Left lung (tissue), 14 donors: ENCODE data around the gene NDST3. TPM values are rescaled to one million over a fixed set of nuclear protein-coding genes. Genes with fewer than 3 reads are reported as not detected.

ENCODE experiments used
- ATAC-seq: fragments of 200-7000 bp; cut with Tn5 transposase; one replicate; pipeline ENCODE4 v1.9.1; 2020; ENCODE audit warnings: moderate library complexity
- DNase-seq, 4 donors: peaks; one replicate each; pipeline ENCODE4 v3.0.0-alpha.2; 2013 to 2020
- H3K27ac ChIP-seq, 2 donors: fragments of 200-600 bp; sonication (generic) in 1 of 2; one replicate each; pipeline versions ENCODE4 v1.5.0 to v1.8.0; 2020 to 2021
- H3K27me3 ChIP-seq, 2 donors: fragments of 200-600 bp; sonication (generic) in 1 of 2; one replicate each; pipeline versions ENCODE4 v1.5.0 to v1.8.0; 2020 to 2021
- H3K36me3 ChIP-seq, 2 donors: fragments of 200-600 bp; sonication (generic) in 1 of 2; one replicate each; pipeline versions ENCODE4 v1.5.0 to v1.8.0; 2020 to 2021
- H3K4me1 ChIP-seq, 2 donors: fragments of 200-600 bp; one replicate each; pipeline ENCODE4 v1.8.0; 2021
- H3K4me3 ChIP-seq, 2 donors: fragments of 200-600 bp; sonication (generic) in 1 of 2; one replicate each; pipeline versions ENCODE4 v1.5.0 to v1.8.0; 2020 to 2021; ENCODE audit warnings: mild to moderate bottlenecking in 1 of 2
- H3K9me3 ChIP-seq, 2 donors: fragments of 200-600 bp; sonication (generic) in 1 of 2; one replicate each; pipeline versions ENCODE4 v1.5.0 to v1.8.0; 2020 to 2021
- intact Hi-C, 2 donors: fragments of 100-400 bp; cut with DNase I; formaldehyde crosslinking; loops; one replicate each; pipeline versions ENCODE4 v1.11.2 to v1.14.2; 2022
- long read RNA-seq, 12 donors: library from polyadenylated mRNA in 2 of 12; unstranded in 2 of 12; transcript quantifications; one replicate each; pipeline ENCODE4 v2.0.0 and lab custom pipeline, GENCODE V29; 2019 to 2026
- polyA plus RNA-seq, 6 donors: library from polyadenylated mRNA; unstranded; fragments of 120-200 nt; gene quantifications; one replicate each; pipeline ENCODE4 v1.2.1, GENCODE V29; 2013; ENCODE audit not compliant: insufficient read length in 6 of 6
- total RNA-seq, 2 donors: library from RNA; stranded (reverse); fragmentation: NEBNext Ultra II Directional; extraction: Animal tissue kit (Norgen Biotek cat#: 25700); gene quantifications; one replicate each; pipeline ENCODE4 v1.2.1, GENCODE V29; 2021
- TF ChIP-seq, protein P1 (sequence below), 2 donors: fragments of 200-600 bp; sonication (generic) in 1 of 2; IDR thresholded peaks; one replicate each; pipeline versions ENCODE4 v1.5.0 to v1.8.0; 2021; ENCODE audit warnings: antibody characterized with exemption in 2 of 2
- donor health status: DM: no; HTN: yes; CAD: no.
- donor health status: DM: no; HTN: no; CAD: no.

The NDST3 gene
- total RNA-seq = under 1 TPM; 0.05 to 0.20 TPM
- 1 to 10 TPM; 1.3 to 2.0 (median 1.6) TPM for polyA plus RNA-seq
- long read RNA-seq, donor 1 = 0 reads
- long read RNA-seq, donor 2, partial matches to known transcripts = 0 of 1 reads
- long read RNA-seq, donor 2, other reads (novel, unspliced or antisense) = 0 of 1 reads
- long read RNA-seq, donor 3, partial matches to known transcripts = 0 of 1 reads
- long read RNA-seq, donor 3, other reads (novel, unspliced or antisense) = 0 of 1 reads
- long read RNA-seq, donor 4 = 0 reads
- long read RNA-seq, donor 5 = 0 reads
- long read RNA-seq, donor 6 = 0 reads
- long read RNA-seq, donor 7 = 0 reads
- long read RNA-seq, donor 8 = 0 reads
- long read RNA-seq, donor 9 = 0 reads
- long read RNA-seq, donor 10 = 0 reads
- long read RNA-seq, donor 11, partial matches to known transcripts = 6 of 7 reads
- long read RNA-seq, donor 11, other reads (novel, unspliced or antisense) = 0 of 7 reads
- long read RNA-seq, donor 12 = 0 reads

DNA sequence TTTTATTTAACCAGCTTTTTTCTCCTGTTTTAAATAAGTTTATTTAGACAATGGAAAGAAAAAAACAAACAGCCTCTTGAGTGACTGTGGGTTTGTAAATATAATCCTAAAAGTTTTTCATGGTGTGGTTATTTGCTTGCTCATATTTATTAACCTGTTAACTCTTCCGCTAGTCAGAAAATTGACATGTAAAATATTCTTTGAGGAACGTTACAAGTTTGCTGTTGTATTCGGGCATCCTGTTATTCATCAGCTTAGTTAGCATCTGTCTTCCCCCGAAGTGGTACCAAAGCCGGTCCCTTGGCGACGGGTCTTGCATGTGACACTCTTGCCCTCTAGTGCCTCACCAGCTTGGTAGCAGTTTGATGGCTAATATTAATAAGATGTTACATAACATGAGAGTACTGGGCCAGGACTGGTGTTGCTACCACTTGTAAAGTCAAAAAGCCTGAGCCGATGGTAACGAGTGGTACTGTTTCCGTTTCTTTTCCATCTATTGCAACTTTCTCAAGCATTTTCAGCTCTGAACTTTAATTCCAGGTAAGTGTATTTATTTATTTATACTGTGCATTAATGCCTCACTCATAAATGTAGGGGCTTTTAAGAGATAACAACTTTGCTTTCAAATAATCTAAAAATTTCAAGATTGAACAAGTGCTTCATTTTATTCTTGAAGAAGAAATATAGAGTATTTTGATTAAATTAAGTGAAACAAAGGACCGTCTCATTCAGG, at the start of gene NDST3:
NDST3 (plus strand) TSS at position 434 of the 733 bp plus-strand sequence. CDS start 19,425 bp downstream, outside the sequence.
- Histone ChIP-seq H3K4me1 (peaks cover 0 to 11% of the 10 kb centered on the region in 2 donors), H3K27me3 (peaks cover 18 to 70% of the 10 kb centered on the region in 2 donors), H3K4me3 (peak within 1 kb of the TSS; percentile 27 to 34), H3K27ac (no peak within 1 kb of the TSS), H3K36me3 (no peaks in the 10 kb centered on the region), H3K9me3 (no peaks in the 10 kb centered on the region)
- intact Hi-C loops = no loop called here
- ATAC-seq (peak; percentile 91), DNase-seq (peak; percentile 39 to 76 (median 66))
- TF ChIP-seq, protein P1, sequence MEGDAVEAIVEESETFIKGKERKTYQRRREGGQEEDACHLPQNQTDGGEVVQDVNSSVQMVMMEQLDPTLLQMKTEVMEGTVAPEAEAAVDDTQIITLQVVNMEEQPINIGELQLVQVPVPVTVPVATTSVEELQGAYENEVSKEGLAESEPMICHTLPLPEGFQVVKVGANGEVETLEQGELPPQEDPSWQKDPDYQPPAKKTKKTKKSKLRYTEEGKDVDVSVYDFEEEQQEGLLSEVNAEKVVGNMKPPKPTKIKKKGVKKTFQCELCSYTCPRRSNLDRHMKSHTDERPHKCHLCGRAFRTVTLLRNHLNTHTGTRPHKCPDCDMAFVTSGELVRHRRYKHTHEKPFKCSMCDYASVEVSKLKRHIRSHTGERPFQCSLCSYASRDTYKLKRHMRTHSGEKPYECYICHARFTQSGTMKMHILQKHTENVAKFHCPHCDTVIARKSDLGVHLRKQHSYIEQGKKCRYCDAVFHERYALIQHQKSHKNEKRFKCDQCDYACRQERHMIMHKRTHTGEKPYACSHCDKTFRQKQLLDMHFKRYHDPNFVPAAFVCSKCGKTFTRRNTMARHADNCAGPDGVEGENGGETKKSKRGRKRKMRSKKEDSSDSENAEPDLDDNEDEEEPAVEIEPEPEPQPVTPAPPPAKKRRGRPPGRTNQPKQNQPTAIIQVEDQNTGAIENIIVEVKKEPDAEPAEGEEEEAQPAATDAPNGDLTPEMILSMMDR (IDR thresholded peaks at IDR 0.05) = no peak

DNA sequence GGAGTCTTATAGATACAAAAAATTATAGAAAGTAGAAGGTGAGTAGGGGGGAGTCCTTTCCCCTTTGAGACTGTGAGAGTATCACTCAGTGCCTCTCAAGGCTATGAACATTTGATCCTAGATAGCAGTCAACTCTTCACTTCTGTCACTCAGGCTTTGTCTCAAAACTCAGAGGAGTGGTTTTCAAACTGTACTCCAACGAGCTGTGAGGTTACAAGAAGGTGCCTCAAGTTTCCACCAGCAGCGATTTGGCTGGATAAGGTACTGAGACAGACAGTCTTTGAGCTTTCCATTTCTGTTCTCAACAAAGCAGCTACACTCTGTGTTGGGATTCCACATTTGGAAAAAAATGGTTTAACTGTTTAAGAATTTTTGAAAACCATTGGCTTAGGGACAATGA, 48.0 kb upstream of the NDST3 start:
- Histone ChIP-seq H3K4me3 (no peak overlapping the region), H3K4me1 (no peaks in the 10 kb centered on the region), H3K36me3 (no peaks in the 10 kb centered on the region), H3K9me3 (no peaks in the 10 kb centered on the region), H3K27ac (no peak overlapping the region), H3K27me3 (no peaks in the 10 kb centered on the region)
- TF ChIP-seq, protein P1 (IDR thresholded peaks at IDR 0.05) = no peak
- DNase-seq (no peak), ATAC-seq (no peak)
- intact Hi-C loops = no loop called here

DNA sequence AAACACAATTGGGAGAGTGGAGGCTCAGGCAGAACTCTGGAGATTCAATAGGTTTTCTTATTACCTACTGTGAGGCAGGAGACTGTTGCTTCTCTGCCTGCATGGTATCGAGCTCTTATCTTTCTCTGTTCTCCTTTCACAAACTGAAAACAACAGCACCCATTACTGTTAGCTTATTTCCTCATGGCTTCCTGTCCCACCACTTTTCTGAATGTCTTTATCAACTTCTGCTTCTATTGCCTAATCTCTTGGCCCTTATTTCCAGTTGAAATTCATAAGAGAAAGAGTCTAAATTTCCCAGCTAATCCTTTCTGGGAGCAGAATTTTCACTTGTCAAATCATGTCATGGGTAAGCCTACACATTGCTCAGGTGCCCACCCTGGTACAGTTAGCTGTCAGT, 46.8 kb upstream of the NDST3 start:
- TF ChIP-seq, protein P1 (IDR thresholded peaks at IDR 0.05) = no peak
- DNase-seq (no peak), ATAC-seq (no peak)
- H3K36me3 ChIP-seq = no peaks in the 10 kb centered on the region
- H3K4me3 ChIP-seq = no peak overlapping the region
- intact Hi-C loops = no loop called here
- H3K4me1 ChIP-seq = no peaks in the 10 kb centered on the region
- peak overlapping the region in 1 of 2 donors; percentile 64 for H3K27ac ChIP-seq
- no peaks in the 10 kb centered on the region for H3K27me3 ChIP-seq
- H3K9me3 ChIP-seq = no peaks in the 10 kb centered on the region

DNA sequence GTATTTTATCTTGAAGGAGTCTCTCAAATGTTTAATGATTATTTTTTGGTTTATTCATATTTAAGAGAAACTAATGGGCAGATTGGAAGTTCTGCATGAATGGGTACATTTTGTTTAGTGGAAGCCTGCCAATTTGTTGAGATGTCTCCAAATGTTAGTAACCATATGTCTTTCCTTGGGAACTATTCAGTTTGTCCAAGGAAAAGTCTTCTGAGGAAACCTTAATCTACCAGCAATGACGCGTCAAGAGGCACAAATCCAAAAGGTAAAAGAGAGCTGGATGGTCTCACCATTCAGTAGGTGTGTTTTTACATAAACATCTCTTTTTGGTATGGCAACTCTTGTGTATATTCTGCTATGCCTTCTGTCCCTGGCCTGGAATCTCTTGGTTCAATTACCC, 37.4 kb upstream of the NDST3 start:
- TF ChIP-seq, protein P1 (IDR thresholded peaks at IDR 0.05) = no peak
- Histone ChIP-seq H3K4me3 (no peak overlapping the region), H3K36me3 (no peaks in the 10 kb centered on the region), H3K4me1 (no peaks in the 10 kb centered on the region), H3K9me3 (no peaks in the 10 kb centered on the region), H3K27me3 (no peaks in the 10 kb centered on the region), H3K27ac (no peak overlapping the region)
- intact Hi-C loops = no loop called here
- no peak for ATAC-seq
- DNase-seq = no peak

DNA sequence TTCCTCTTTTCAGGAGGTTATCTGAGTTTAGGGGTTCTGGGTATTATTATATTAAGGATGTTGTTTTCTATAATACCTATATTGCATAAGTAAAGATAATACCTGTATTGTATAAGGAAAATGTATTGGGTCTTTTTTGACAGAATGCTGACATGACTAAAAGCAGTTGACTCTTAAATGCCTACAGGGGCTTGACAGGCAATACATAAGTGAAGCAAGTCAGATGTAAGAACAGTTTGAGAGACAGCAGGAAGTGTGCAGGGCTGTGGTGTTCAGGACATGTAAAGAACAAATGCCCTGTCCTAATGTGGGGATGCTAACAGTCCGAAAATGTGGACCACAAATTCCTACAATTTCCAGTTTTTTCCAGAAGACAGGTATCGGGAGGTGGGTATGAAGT, 30.2 kb upstream of the NDST3 start:
- Histone ChIP-seq H3K9me3 (no peaks in the 10 kb centered on the region), H3K36me3 (no peaks in the 10 kb centered on the region), H3K27me3 (no peaks in the 10 kb centered on the region), H3K27ac (no peak overlapping the region), H3K4me1 (no peaks in the 10 kb centered on the region), H3K4me3 (no peak overlapping the region)
- ATAC-seq (no peak), DNase-seq (no peak)
- intact Hi-C loops = no loop called here
- TF ChIP-seq, protein P1 (IDR thresholded peaks at IDR 0.05) = no peak
